Ovary (tissue), 9 donors: ENCODE results near the gene DGCR8. TPM values are rescaled to one million over a fixed set of nuclear protein-coding genes. Genes with fewer than 3 reads are reported as not detected.

ENCODE experiments used
- DNase-seq, 5 donors: peaks; one replicate each; pipeline ENCODE4 v3.0.0-alpha.2; 2019 to 2020
- H3K27ac ChIP-seq, 2 donors: fragments of 200-600 bp; one replicate each; pipeline versions ENCODE4 v1.5.1 to v1.8.0; 2019 to 2022
- H3K27me3 ChIP-seq: fragments of 200-600 bp; one replicate; pipeline ENCODE4 v1.8.0; 2022
- H3K36me3 ChIP-seq: fragments of 200-600 bp; sonication (generic); one replicate; pipeline ENCODE4 v1.5.1; 2019
- H3K4me1 ChIP-seq: one replicate; pipeline ENCODE4 v1.8.1; 2013; ENCODE audit warnings: mild to moderate bottlenecking, moderate library complexity; ENCODE audit not compliant: insufficient read depth
- H3K4me3 ChIP-seq: fragments of 200-600 bp; sonication (generic); one replicate; pipeline ENCODE4 v1.5.1; 2017
- H3K9me3 ChIP-seq, 2 donors: fragments of 200-600 bp in 1 of 2; sonication (generic) in 1 of 2; one replicate each; pipeline versions ENCODE4 v1.5.1 to v1.8.1; 2013 to 2019; ENCODE audit warnings: mild to moderate bottlenecking in 1 of 2, moderate library complexity in 1 of 2
- CTCF ChIP-seq, 3 donors: fragments of 450-650 bp in 2 of 3; fragments of 200-600 bp in 1 of 3; IDR thresholded peaks; one replicate each; pipeline versions ENCODE4 v1.5.1 to v1.8.0; 2016 to 2022; ENCODE audit warnings: antibody characterized with exemption in 3 of 3, mild to moderate bottlenecking in 1 of 3
- EP300 ChIP-seq: sonication (generic); formaldehyde crosslinking; IDR thresholded peaks from one replicate; pipeline ENCODE4 v1.6.1; 2017; ENCODE audit warnings: antibody characterized with exemption
- POLR2A ChIP-seq: fragments of 450-650 bp; IDR thresholded peaks from one replicate; pipeline ENCODE4 v1.6.1; 2017; ENCODE audit warnings: antibody characterized with exemption, mild to moderate bottlenecking, moderate library complexity
- WGBS, 3 donors: extraction: QIAGEN DNeasy Blood & Tissue Kit in 1 of 3; methylation state at CpG; one replicate each; pipeline versions ENCODE4 v1.1.5 to v1.1.7; 2013 to 2017; 5-methylcytosine and 5-hydroxymethylcytosine counted together
- intact Hi-C, 4 donors: fragments of 100-400 bp; cut with DNase I; formaldehyde crosslinking; loops; one replicate each; pipeline versions ENCODE4 v1.11.0 to v1.15.1; 2022 to 2023
- polyA plus RNA-seq, 2 donors: library from polyadenylated mRNA; stranded (reverse); fragments of 200-250 nt in 1 of 2; fragments of 350-450 nt in 1 of 2; fragmentation: Illumina TruSeq in 1 of 2; extraction: RNeasy Lipid Tissue Mini Kit (QIAGEN cat#74804) in 1 of 2; gene quantifications; one replicate each; pipeline ENCODE4 v1.2.3, GENCODE V29; 2013 to 2014
- total RNA-seq, 7 donors: library from RNA; depleted of rRNA in 2 of 7; stranded (reverse); fragments of >200 nt in 2 of 7; fragmentation: NEBNext Ultra II Directional in 3 of 7; extraction: Animal tissue kit (Norgen Biotek cat#: 25700) in 3 of 7; gene quantifications; one replicate each; pipeline versions ENCODE4 v1.1.0 to v1.2.4, GENCODE V29; 2016 to 2023
- donor health status: DM: no; HTN: no; CAD: no; lungs with moderate emphysema.
- donor health status: DM: no; HTN: no; CAD: no.
- donor health status: Bipolar disorder and iron deficiency.
- donor health status: DM: yes; HTN: yes; CAD: no.
- donor health status: DM: no; HTN: no; CAD: no.
- donor health status: DM: yes; HTN: yes; CAD: no.

DGCR8 gene
- total and polyA plus RNA-seq, 9 donors = 15.9 to 46.5 (median 37.6) TPM

- Histone ChIP-seq H3K4me3 (no peak overlapping the region), H3K27me3 (no peaks in the 10 kb centered on the region), H3K9me3 (no peaks in the 10 kb centered on the region), H3K27ac (no peak overlapping the region), H3K36me3 (peaks cover 2% of the 10 kb centered on the region), H3K4me1 (no peaks in the 10 kb centered on the region)
- no peak for TF ChIP-seq CTCF (IDR thresholded peaks at IDR 0.05)
- TF ChIP-seq EP300 = no peak
- no peak for TF ChIP-seq POLR2A
- intact Hi-C loops = loop anchor here in 1 of 4 donors (10.0 kb wide), 1 partner anchor 66 kb away; the partner anchor contains the start of gene TANGO2
- 89 to 94% (median 91%) methylated on average over 9 of the region's 9 CpGs for WGBS, 3 donors
- no peak for DNase-seq
Measured at GRCh38 chr22:20090730-20091240, 10.7 kb downstream of the DGCR8 start.

- Histone ChIP-seq H3K27ac (no peak overlapping the region), H3K9me3 (no peaks in the 10 kb centered on the region), H3K4me1 (no peaks in the 10 kb centered on the region), H3K4me3 (no peak overlapping the region), H3K27me3 (no peaks in the 10 kb centered on the region), H3K36me3 (peaks cover 2% of the 10 kb centered on the region)
- intact Hi-C loops = loop anchor here in 1 of 4 donors (10.0 kb wide), 1 partner anchor 67 kb away; the partner anchor contains the start of gene TANGO2
- TF ChIP-seq EP300 (no peak), POLR2A (no peak)
- DNase-seq = no peak
- WGBS, 3 donors = 89 to 93% (median 92%) methylated on average over 16 of the region's 16 CpGs
Measured at GRCh38 chr22:20091690-20092476, 11.8 kb downstream of the DGCR8 start.

GRCh38 chr22:20092477-20092854, 12.4 kb downstream of the DGCR8 start:
- no peak for DNase-seq
- intact Hi-C loops = loop anchor here in 1 of 4 donors (10.0 kb wide), 1 partner anchor 68 kb away; the partner anchor contains the start of gene TANGO2
- Histone ChIP-seq H3K36me3 (peaks cover 2% of the 10 kb centered on the region), H3K4me1 (no peaks in the 10 kb centered on the region), H3K27me3 (no peaks in the 10 kb centered on the region), H3K9me3 (no peaks in the 10 kb centered on the region), H3K27ac (no peak overlapping the region), H3K4me3 (no peak overlapping the region)
- 87 to 92% (median 89%) methylated on average over 11 of the region's 11 CpGs for WGBS, 3 donors
- TF ChIP-seq POLR2A = no peak
- TF ChIP-seq CTCF (IDR thresholded peaks at IDR 0.05) = no peak
- no peak for TF ChIP-seq EP300

GRCh38 chr22:20093418-20094196, 13.6 kb downstream of the DGCR8 start:
- DNase-seq = no peak
- intact Hi-C loops = loop anchor here in 1 of 4 donors (10.0 kb wide), 1 partner anchor 69 kb away; the partner anchor contains the start of gene TANGO2
- Histone ChIP-seq H3K27me3 (no peaks in the 10 kb centered on the region), H3K36me3 (no peaks in the 10 kb centered on the region), H3K4me3 (no peak overlapping the region), H3K4me1 (no peaks in the 10 kb centered on the region), H3K9me3 (no peaks in the 10 kb centered on the region), H3K27ac (no peak overlapping the region)
- 88% methylated on average over 13 of the region's 13 CpGs for whole genome bisulfite sequencing, 3 donors
- no peak for TF ChIP-seq CTCF (IDR thresholded peaks at IDR 0.05)
- TF ChIP-seq EP300 = no peak
- no peak for TF ChIP-seq POLR2A
